Neural progenitor cell (in vitro differentiated cells): Measurements from ENCODE around the gene PRICKLE1. TPM values are rescaled to one million over a fixed set of nuclear protein-coding genes. Genes with fewer than 3 reads are reported as not detected.

ENCODE experiments used
- DNase-seq: peaks from one replicate; pipeline ENCODE4 v3.0.0-alpha.2; 2016; ENCODE audit warnings: low spot score
- H2AFZ ChIP-seq: fragments of 200-600 bp; sonication (generic); replicated peaks from 2 replicates; pipeline ENCODE4 v1.6.1; 2016; ENCODE audit warnings: antibody characterized with exemption
- H3F3A ChIP-seq: fragments of 200-600 bp; sonication (generic); 2 replicates; pipeline ENCODE4 v1.6.1; 2016; ENCODE audit warnings: antibody characterized with exemption, low read depth
- H3K27ac ChIP-seq: fragments of 200-600 bp; sonication (generic); 2 replicates; pipeline ENCODE4 v1.5.1; 2016; ENCODE audit warnings: mild to moderate bottlenecking
- H3K27me3 ChIP-seq: fragments of 200-600 bp; sonication (generic); 2 replicates; pipeline ENCODE4 v1.6.1; 2016; ENCODE audit warnings: mild to moderate bottlenecking, moderate library complexity
- H3K36me3 ChIP-seq: fragments of 200-600 bp; sonication (generic); 2 replicates; pipeline ENCODE4 v1.5.1; 2016
- H3K4me1 ChIP-seq: fragments of 200-600 bp; sonication (generic); 2 replicates; pipeline ENCODE4 v1.6.1; 2016; ENCODE audit warnings: mixed run types
- H3K4me2 ChIP-seq: fragments of 200-600 bp; sonication (generic); 2 replicates; pipeline ENCODE4 v1.6.1; 2016
- H3K4me3 ChIP-seq: fragments of 200-600 bp; sonication (generic); 2 replicates; pipeline ENCODE4 v1.5.1; 2016
- H3K79me2 ChIP-seq: fragments of 200-600 bp; sonication (generic); 2 replicates; pipeline ENCODE4 v1.6.1; 2016; ENCODE audit warnings: low read depth
- H3K9ac ChIP-seq: fragments of 200-600 bp; sonication (generic); 2 replicates; pipeline ENCODE4 v1.6.1; 2016
- H3K9me3 ChIP-seq: fragments of 200-600 bp; sonication (generic); 2 replicates; pipeline ENCODE4 v1.5.1; 2016; ENCODE audit warnings: low read depth
- H4K20me1 ChIP-seq: fragments of 200-600 bp; sonication (generic); 2 replicates; pipeline ENCODE4 v1.6.1; 2016; ENCODE audit warnings: low read depth
- H3K27ac Mint-ChIP-seq: 3 replicates; pipeline ENCODE4 v1.8.0; 2021; ENCODE audit warnings: mixed read lengths
- H3K27me3 Mint-ChIP-seq: 2 replicates; pipeline ENCODE4 v1.8.0; 2022; ENCODE audit warnings: low read depth, mild to moderate bottlenecking, inconsistent platforms, moderate library complexity, mixed read lengths; ENCODE audit not compliant: insufficient read depth
- H3K36me3 Mint-ChIP-seq: 3 replicates; pipeline ENCODE4 v1.8.0; 2021; ENCODE audit warnings: mixed read lengths
- H3K4me1 Mint-ChIP-seq: 3 replicates; pipeline ENCODE4 v1.8.0; 2021; ENCODE audit warnings: mixed read lengths
- H3K4me3 Mint-ChIP-seq: 3 replicates; pipeline ENCODE4 v1.8.0; 2021; ENCODE audit warnings: mild to moderate bottlenecking, moderate library complexity, mixed read lengths
- H3K9me3 Mint-ChIP-seq: 3 replicates; pipeline ENCODE4 v1.8.0; 2020; ENCODE audit warnings: mixed read lengths
- EZH2 ChIP-seq: fragments of 200-600 bp; sonication (generic); IDR thresholded peaks from 2 replicates; pipeline ENCODE4 v1.6.1; 2017; ENCODE audit warnings: antibody characterized with exemption, mild to moderate bottlenecking, moderate library complexity
- EZH2phosphoT487 ChIP-seq: fragments of 200-600 bp; sonication (generic); IDR thresholded peaks from 2 replicates; pipeline ENCODE4 v1.6.1; 2017; ENCODE audit warnings: antibody characterized with exemption
- small RNA-seq: library from RNA; depleted of rRNA; stranded (forward); fragments of <200 nt; gene quantifications from one replicate; pipeline ENCODE3, GENCODE V24; 2015
- total RNA-seq: library from RNA; depleted of rRNA; stranded (reverse); fragments of >200 nt; gene quantifications from 2 replicates; pipeline ENCODE4 v1.2.3, GENCODE V29; 2015; ENCODE audit warnings: low replicate concordance
- TF ChIP-seq, protein P1 (sequence below): fragments of 200-600 bp; sonication (generic); IDR thresholded peaks from 2 replicates; pipeline ENCODE4 v1.5.1; 2017; ENCODE audit warnings: antibody characterized with exemption, mild to moderate bottlenecking

Gene PRICKLE1
- total RNA-seq, 1 donor from 2014 or later, result 4.0 TPM

DNA sequence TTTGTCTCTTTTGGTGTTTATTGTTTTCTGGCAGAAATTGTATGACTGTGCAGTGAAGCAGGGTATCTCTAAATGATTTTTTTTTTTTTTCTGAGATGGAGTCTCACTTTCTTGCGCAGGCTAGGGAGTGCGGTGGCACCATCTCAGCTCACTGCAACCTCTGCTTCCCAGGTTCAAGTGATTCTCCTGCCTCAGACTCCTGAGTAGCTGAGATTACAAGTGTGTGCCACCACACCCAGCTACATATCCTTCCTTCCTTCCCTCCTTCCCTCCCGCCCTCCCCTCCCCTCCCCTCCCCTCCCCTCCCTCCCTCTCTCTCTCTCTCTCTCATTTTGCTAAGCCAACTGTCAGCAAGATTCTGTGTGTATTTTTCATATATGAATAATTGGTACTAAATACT is 169.2 kb downstream of the PRICKLE1 start:
- no peaks in the 10 kb centered on the region for H3K4me1 Mint-ChIP-seq
- no peaks in the 10 kb centered on the region for H3K27me3 Mint-ChIP-seq
- Histone ChIP-seq H4K20me1 (no peaks in the 10 kb centered on the region), H3K27ac (no peak overlapping the region), H3K4me2 (no peak overlapping the region), H3K27me3 (no peaks in the 10 kb centered on the region), H3F3A (no peaks in the 10 kb centered on the region), H2AFZ (no peak overlapping the region), H3K79me2 (no peaks in the 10 kb centered on the region), H3K4me1 (no peaks in the 10 kb centered on the region), H3K36me3 (peaks cover 8% of the 10 kb centered on the region), H3K4me3 (no peak overlapping the region), H3K9ac (no peak overlapping the region), H3K9me3 (no peaks in the 10 kb centered on the region)
- no peak overlapping the region for H3K4me3 Mint-ChIP-seq
- H3K9me3 Mint-ChIP-seq, result no peaks in the 10 kb centered on the region
- H3K36me3 Mint-ChIP-seq, result peaks cover 2% of the 10 kb centered on the region
- no peak for TF ChIP-seq EZH2phosphoT487
- DNase-seq, result no peak
- no peak overlapping the region for H3K27ac Mint-ChIP-seq

GRCh38 chr12:42410340-42410739 is 179.2 kb downstream of the PRICKLE1 start:
- H3K9me3 ChIP-seq, result no peaks in the 10 kb centered on the region
- Mint-ChIP-seq H3K27ac (no peak overlapping the region), H3K27me3 (no peaks in the 10 kb centered on the region), H3K4me3 (no peak overlapping the region), H3K36me3 (peaks cover 11% of the 10 kb centered on the region), H3K9me3 (no peaks in the 10 kb centered on the region), H3K4me1 (no peaks in the 10 kb centered on the region)
- no peak for TF ChIP-seq EZH2phosphoT487
- TF ChIP-seq, protein P1, sequence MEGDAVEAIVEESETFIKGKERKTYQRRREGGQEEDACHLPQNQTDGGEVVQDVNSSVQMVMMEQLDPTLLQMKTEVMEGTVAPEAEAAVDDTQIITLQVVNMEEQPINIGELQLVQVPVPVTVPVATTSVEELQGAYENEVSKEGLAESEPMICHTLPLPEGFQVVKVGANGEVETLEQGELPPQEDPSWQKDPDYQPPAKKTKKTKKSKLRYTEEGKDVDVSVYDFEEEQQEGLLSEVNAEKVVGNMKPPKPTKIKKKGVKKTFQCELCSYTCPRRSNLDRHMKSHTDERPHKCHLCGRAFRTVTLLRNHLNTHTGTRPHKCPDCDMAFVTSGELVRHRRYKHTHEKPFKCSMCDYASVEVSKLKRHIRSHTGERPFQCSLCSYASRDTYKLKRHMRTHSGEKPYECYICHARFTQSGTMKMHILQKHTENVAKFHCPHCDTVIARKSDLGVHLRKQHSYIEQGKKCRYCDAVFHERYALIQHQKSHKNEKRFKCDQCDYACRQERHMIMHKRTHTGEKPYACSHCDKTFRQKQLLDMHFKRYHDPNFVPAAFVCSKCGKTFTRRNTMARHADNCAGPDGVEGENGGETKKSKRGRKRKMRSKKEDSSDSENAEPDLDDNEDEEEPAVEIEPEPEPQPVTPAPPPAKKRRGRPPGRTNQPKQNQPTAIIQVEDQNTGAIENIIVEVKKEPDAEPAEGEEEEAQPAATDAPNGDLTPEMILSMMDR, result no peak
- no peak for TF ChIP-seq EZH2
- no peaks in the 10 kb centered on the region for H3K27me3 ChIP-seq
- no peak for DNase-seq
- H3K4me3 ChIP-seq, result no peak overlapping the region
- H3F3A ChIP-seq, result no peaks in the 10 kb centered on the region
- H3K79me2 ChIP-seq, result no peaks in the 10 kb centered on the region
- H3K4me1 ChIP-seq, result no peaks in the 10 kb centered on the region
- H3K4me2 ChIP-seq, result no peak overlapping the region
- H3K36me3 ChIP-seq, result no peaks in the 10 kb centered on the region
- no peak overlapping the region for H2AFZ ChIP-seq
- peak overlapping the region; percentile 11 for H3K27ac ChIP-seq
- H3K9ac ChIP-seq, result no peak overlapping the region
- H4K20me1 ChIP-seq, result no peaks in the 10 kb centered on the region

DNA sequence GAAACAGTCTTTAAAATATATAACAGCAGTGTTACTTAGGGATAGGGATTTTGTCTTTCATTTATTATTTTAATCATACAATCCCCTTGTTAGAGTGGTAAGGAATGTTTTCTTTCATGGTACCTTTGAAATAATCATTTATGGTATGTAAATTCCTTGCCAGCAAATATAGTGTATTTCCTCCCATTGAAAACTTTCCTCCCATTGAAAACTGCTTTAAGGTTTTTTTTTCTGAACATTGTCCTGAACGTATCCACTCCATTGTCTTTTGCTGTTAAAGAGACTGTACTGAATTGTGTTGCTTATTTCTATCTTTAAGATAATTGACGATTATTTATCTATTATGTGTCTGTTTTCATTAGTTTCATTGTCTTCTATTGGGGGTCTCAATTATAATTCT is 180.1 kb downstream of the PRICKLE1 start:
- H3K27ac Mint-ChIP-seq, result no peak overlapping the region
- H4K20me1 ChIP-seq, result no peaks in the 10 kb centered on the region
- no peaks in the 10 kb centered on the region for H3K9me3 Mint-ChIP-seq
- H3K36me3 ChIP-seq, result no peaks in the 10 kb centered on the region
- no peaks in the 10 kb centered on the region for H3K27me3 Mint-ChIP-seq
- no peaks in the 10 kb centered on the region for H3K27me3 ChIP-seq
- no peak overlapping the region for H3K27ac ChIP-seq
- no peaks in the 10 kb centered on the region for H3K4me1 Mint-ChIP-seq
- H3K4me3 ChIP-seq, result no peak overlapping the region
- no peaks in the 10 kb centered on the region for H3K9me3 ChIP-seq
- no peak overlapping the region for H3K9ac ChIP-seq
- H3F3A ChIP-seq, result no peaks in the 10 kb centered on the region
- no peak overlapping the region for H3K4me2 ChIP-seq
- no peak for DNase-seq
- no peak overlapping the region for H3K4me3 Mint-ChIP-seq
- TF ChIP-seq, protein P1, result no peak
- TF ChIP-seq EZH2 (no peak), EZH2phosphoT487 (no peak)
- no peaks in the 10 kb centered on the region for H3K79me2 ChIP-seq
- H3K4me1 ChIP-seq, result no peaks in the 10 kb centered on the region
- H3K36me3 Mint-ChIP-seq, result peaks cover 10% of the 10 kb centered on the region
- no peak overlapping the region for H2AFZ ChIP-seq

- Histone ChIP-seq H2AFZ (no peak overlapping the region), H3K4me3 (no peak overlapping the region), H3F3A (no peaks in the 10 kb centered on the region), H3K4me1 (no peaks in the 10 kb centered on the region), H3K27me3 (no peaks in the 10 kb centered on the region), H3K9ac (no peak overlapping the region), H3K4me2 (no peak overlapping the region), H3K9me3 (no peaks in the 10 kb centered on the region), H3K36me3 (no peaks in the 10 kb centered on the region), H3K79me2 (no peaks in the 10 kb centered on the region), H3K27ac (no peak overlapping the region), H4K20me1 (no peaks in the 10 kb centered on the region)
- Mint-ChIP-seq H3K9me3 (no peaks in the 10 kb centered on the region), H3K27me3 (no peaks in the 10 kb centered on the region), H3K4me3 (no peak overlapping the region), H3K36me3 (peaks cover 8% of the 10 kb centered on the region), H3K4me1 (no peaks in the 10 kb centered on the region), H3K27ac (no peak overlapping the region)
- DNase-seq, result no peak
- TF ChIP-seq, protein P1, result no peak
- TF ChIP-seq EZH2 (no peak), EZH2phosphoT487 (no peak)
Observed at GRCh38 chr12:42407306-42407705, 182.2 kb downstream of the PRICKLE1 start.

Small RNA genes within 50 kb of the gene (small RNA-seq; reads per million reads assigned to genes)
- not detected for gene AC079600.1
- not detected for gene AC079600.2
- gene RF00019, result not detected
